ENCODE data around the gene PAX2. TPM values are rescaled to one million over a fixed set of nuclear protein-coding genes. Genes with fewer than 3 reads are reported as not detected.
"Not testable (repeated sequence)": the region's sequence is repeated elsewhere in the genome, so short reads cannot be mapped to it uniquely, and the experiment has no call there.

PAX2 gene
- total RNA-seq (not detected), polyA plus RNA-seq (not detected)
- long read RNA-seq, donor 1 = 0 reads
- long read RNA-seq, donor 2 = 0 reads

DNA sequence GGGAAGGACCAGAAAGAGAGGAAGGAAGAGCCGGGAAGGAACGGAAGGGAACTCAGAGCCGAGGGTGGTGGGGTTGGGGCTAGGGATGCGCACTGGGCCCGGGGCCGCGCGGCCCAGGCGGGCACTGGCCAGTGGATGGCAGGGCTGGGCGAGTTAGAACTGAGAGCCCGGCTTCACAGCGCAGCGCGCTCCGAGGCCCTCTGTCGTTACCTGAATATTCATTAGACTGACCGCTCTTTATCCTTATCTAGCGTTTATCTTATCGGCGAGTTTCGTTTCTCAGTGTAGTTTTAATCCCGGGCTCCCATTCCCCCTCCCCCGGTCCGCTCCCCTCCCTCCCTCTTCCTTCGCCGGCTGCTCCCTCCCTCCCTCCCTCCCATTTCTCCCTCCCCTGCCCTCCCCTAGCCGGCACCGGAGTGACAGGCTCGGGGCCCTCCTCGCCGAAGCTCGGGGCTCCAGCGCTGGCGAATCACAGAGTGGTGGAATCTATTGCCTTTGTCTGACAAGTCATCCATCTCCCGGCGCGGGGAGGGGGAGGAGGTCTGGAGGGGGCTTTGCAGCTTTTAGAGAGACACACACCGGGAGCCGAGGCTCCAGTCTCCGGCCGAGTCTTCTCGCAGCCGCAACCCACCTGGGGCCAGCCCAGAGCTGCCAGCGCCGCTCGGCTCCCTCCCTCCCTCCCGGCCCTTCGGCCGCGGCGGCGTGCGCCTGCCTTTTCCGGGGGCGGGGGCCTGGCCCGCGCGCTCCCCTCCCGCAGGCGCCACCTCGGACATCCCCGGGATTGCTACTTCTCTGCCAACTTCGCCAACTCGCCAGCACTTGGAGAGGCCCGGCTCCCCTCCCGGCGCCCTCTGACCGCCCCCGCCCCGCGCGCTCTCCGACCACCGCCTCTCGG, at the start of gene PAX2:
TSS of gene PAX2 (plus strand) at position 596 of the 895 bp plus-strand sequence. CDS start 679 bp downstream, outside the sequence.
- 1% methylated on average over 62 to 75 of the region's 75 CpGs for WGBS, 2 donors
- DNase-seq (no peak), ATAC-seq (ENCODE audit: low FRiP score) (no peak)
- intact Hi-C loops (cut with DNase I) = no loop called here
- H3K4me3 ChIP-seq (ENCODE audit: low read length in 2 of 2) = peak within 1 kb of the TSS in 1 of 2 donors; percentile 41
- H3K36me3 ChIP-seq (ENCODE audit: control insufficient read depth in 1 of 2, insufficient read depth in 2 of 2, low read length in 1 of 2) = no peaks in the 10 kb centered on the region
- H3K27ac ChIP-seq (ENCODE audit: low read depth in 1 of 2, low read length in 2 of 2) = no peak within 1 kb of the TSS
- H3K4me1 ChIP-seq (ENCODE audit: control insufficient read depth in 1 of 2, insufficient read depth in 2 of 2, low read length in 2 of 2) = no peaks in the 10 kb centered on the region
- H3K27me3 ChIP-seq (ENCODE audit: control insufficient read depth in 1 of 2, insufficient read depth in 2 of 2, low read length in 1 of 2) = peaks cover 0 to 2% of the 10 kb centered on the region in 2 donors
- H3K9me3 ChIP-seq (ENCODE audit: control insufficient read depth, low read length) = no peaks in the 10 kb centered on the region

DNA sequence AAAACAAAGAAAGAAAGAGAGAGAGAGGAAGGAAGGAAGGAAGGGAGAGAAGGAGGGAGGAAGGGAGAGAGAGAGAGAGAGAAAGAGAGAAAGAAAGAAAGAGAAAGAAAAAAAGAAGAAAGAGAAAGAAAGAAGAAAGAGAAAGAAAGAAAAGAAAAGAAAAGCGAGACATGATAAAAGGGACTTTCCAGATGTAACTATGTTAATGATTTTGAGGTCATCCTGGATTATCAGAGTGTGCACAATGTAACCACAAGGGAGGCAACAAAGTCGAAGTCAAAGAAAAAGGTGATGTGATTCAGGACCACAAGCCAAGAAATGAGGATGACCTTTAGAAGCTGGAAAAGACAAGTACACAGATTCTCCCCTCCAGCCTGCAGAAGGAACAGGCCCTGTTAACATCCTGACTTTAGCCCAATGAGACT, 48.9 kb upstream of the PAX2 start:
- Histone ChIP-seq H3K4me1 (ENCODE audit: control insufficient read depth in 1 of 2, insufficient read depth in 2 of 2, low read length in 2 of 2) (no peaks in the 10 kb centered on the region), H3K36me3 (ENCODE audit: control insufficient read depth in 1 of 2, insufficient read depth in 2 of 2, low read length in 1 of 2) (no peaks in the 10 kb centered on the region), H3K27me3 (ENCODE audit: control insufficient read depth in 1 of 2, insufficient read depth in 2 of 2, low read length in 1 of 2) (no peaks in the 10 kb centered on the region), H3K27ac (ENCODE audit: low read depth in 1 of 2, low read length in 2 of 2) (no peak overlapping the region), H3K9me3 (ENCODE audit: control insufficient read depth, low read length) (no peaks in the 10 kb centered on the region), H3K4me3 (ENCODE audit: low read length in 2 of 2) (no peak overlapping the region)
- intact Hi-C loops (cut with DNase I) = no loop called here
- 70 to 81% methylated on average over 2 of the region's 2 CpGs for WGBS, 2 donors
- ATAC-seq (ENCODE audit: low FRiP score) = no peak
- DNase-seq = no peak

DNA sequence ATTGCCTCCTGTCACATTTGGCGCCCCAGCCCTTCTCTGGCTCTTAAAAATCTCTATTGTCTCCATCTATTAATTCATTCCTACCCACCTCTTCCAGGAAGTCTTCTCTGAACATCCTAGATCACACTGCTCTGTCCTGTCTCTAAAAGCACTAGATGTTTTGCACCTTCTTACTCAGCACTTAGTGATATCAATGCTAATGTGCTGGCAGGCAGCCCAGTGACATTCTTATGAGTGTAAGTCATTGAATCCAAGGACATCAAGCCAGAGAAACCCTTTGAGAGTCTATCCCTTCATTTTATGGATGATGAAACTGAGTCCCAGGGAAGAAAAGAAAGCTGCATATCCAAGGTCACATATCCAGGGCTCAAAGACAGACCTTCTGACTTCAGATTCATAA, 48.3 kb upstream of the PAX2 start:
- WGBS, 2 donors = 70 to 72% methylated on average over 1 of the region's 1 CpG
- intact Hi-C loops (cut with DNase I) = no loop called here
- H3K9me3 ChIP-seq (ENCODE audit: control insufficient read depth, low read length) = no peaks in the 10 kb centered on the region
- ATAC-seq (ENCODE audit: low FRiP score) (no peak), DNase-seq (no peak)
- H3K27ac ChIP-seq (ENCODE audit: low read depth in 1 of 2, low read length in 2 of 2) = no peak overlapping the region
- H3K4me1 ChIP-seq (ENCODE audit: control insufficient read depth in 1 of 2, insufficient read depth in 2 of 2, low read length in 2 of 2) = no peaks in the 10 kb centered on the region
- H3K4me3 ChIP-seq (ENCODE audit: low read length in 2 of 2) = no peak overlapping the region
- no peaks in the 10 kb centered on the region for H3K27me3 ChIP-seq (ENCODE audit: control insufficient read depth in 1 of 2, insufficient read depth in 2 of 2, low read length in 1 of 2)
- no peaks in the 10 kb centered on the region for H3K36me3 ChIP-seq (ENCODE audit: control insufficient read depth in 1 of 2, insufficient read depth in 2 of 2, low read length in 1 of 2)

DNA sequence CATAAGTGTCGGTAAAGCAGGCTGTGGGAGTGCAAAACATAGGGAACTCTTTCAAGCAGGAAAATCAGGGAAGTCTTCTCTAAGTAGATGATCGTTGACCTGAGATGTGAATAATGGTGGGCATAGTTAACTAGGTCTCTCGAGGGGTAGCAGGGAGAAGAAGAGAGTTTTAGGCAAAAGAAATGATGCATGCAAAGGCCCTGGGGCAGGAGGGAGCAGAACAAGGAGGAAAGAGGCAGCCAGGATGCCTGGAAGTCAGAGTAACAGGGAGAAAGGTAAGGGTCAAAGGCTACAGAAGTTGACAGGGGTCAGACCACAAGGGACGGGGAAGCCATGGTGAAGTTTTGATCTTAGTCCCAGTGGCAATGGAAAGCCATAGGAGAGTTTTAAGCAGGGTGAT, 47.8 kb upstream of the PAX2 start:
- no peak for DNase-seq
- WGBS, 2 donors = 66 to 71% methylated on average over 4 of the region's 4 CpGs
- no peaks in the 10 kb centered on the region for H3K4me1 ChIP-seq (ENCODE audit: control insufficient read depth in 1 of 2, insufficient read depth in 2 of 2, low read length in 2 of 2)
- H3K27ac ChIP-seq (ENCODE audit: low read depth in 1 of 2, low read length in 2 of 2) = no peak overlapping the region
- no peaks in the 10 kb centered on the region for H3K36me3 ChIP-seq (ENCODE audit: control insufficient read depth in 1 of 2, insufficient read depth in 2 of 2, low read length in 1 of 2)
- no peaks in the 10 kb centered on the region for H3K27me3 ChIP-seq (ENCODE audit: control insufficient read depth in 1 of 2, insufficient read depth in 2 of 2, low read length in 1 of 2)
- no peak for ATAC-seq (ENCODE audit: low FRiP score)
- intact Hi-C loops (cut with DNase I) = no loop called here
- H3K9me3 ChIP-seq (ENCODE audit: control insufficient read depth, low read length) = no peaks in the 10 kb centered on the region
- H3K4me3 ChIP-seq (ENCODE audit: low read length in 2 of 2) = no peak overlapping the region

DNA sequence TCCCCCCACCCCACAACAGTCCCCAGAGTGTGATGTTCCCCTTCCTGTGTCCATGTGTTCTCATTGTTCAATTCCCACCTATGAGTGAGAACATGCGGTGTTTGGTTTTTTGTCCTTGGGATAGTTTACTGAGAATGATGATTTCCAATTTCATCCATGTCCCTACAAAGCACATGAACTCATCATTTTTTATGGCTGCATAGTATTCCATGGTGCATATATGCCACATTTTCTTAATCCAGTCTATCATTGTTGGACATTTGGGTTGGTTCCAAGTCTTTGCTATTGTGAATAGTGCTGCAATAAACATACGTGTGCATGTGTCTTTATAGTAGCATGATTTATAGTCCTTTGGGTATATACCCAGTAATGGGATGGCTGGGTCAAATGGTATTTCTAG, 43.7 kb upstream of the PAX2 start:
- DNase-seq; H3K27me3 ChIP-seq (ENCODE audit: control insufficient read depth in 1 of 2, insufficient read depth in 2 of 2, low read length in 1 of 2); ATAC-seq (ENCODE audit: low FRiP score); H3K27ac ChIP-seq (ENCODE audit: low read depth in 1 of 2, low read length in 2 of 2); H3K4me3 ChIP-seq (ENCODE audit: low read length in 2 of 2); H3K36me3 ChIP-seq (ENCODE audit: control insufficient read depth in 1 of 2, insufficient read depth in 2 of 2, low read length in 1 of 2); intact Hi-C loops (cut with DNase I); H3K4me1 ChIP-seq (ENCODE audit: control insufficient read depth in 1 of 2, insufficient read depth in 2 of 2, low read length in 2 of 2); H3K9me3 ChIP-seq (ENCODE audit: control insufficient read depth, low read length): not testable (repeated sequence)
- 88 to 100% methylated on average over 1 of the region's 2 CpGs for WGBS, 2 donors

DNA sequence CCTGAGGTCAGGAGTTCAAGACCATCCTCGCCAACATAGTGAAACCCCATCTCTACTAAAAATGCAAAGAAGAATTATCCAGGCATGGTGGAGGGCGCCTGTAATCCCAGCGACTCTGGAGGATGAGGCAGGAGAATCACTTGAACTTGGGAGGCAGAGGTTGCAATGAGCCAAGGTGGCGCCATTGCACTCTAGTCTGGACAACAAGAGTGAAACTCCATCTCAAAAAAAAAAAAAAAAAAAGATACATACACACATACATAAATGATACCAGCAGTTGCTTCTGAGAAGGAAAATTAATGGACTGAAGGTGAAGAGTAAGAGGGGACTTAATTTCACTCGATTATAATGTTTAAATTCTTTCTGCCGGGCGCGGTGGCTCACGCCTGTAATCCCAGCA, 40.2 kb upstream of the PAX2 start:
- no peaks in the 10 kb centered on the region for H3K36me3 ChIP-seq (ENCODE audit: control insufficient read depth in 1 of 2, insufficient read depth in 2 of 2, low read length in 1 of 2)
- ATAC-seq (ENCODE audit: low FRiP score) (no peak), DNase-seq (no peak)
- no peak overlapping the region for H3K4me3 ChIP-seq (ENCODE audit: low read length in 2 of 2)
- 84 to 85% methylated on average over 9 of the region's 9 CpGs for WGBS, 2 donors
- no peaks in the 10 kb centered on the region for H3K4me1 ChIP-seq (ENCODE audit: control insufficient read depth in 1 of 2, insufficient read depth in 2 of 2, low read length in 2 of 2)
- H3K9me3 ChIP-seq (ENCODE audit: control insufficient read depth, low read length) = no peaks in the 10 kb centered on the region
- no peak overlapping the region for H3K27ac ChIP-seq (ENCODE audit: low read depth in 1 of 2, low read length in 2 of 2)
- H3K27me3 ChIP-seq (ENCODE audit: control insufficient read depth in 1 of 2, insufficient read depth in 2 of 2, low read length in 1 of 2) = no peaks in the 10 kb centered on the region
- intact Hi-C loops (cut with DNase I) = no loop called here

DNA sequence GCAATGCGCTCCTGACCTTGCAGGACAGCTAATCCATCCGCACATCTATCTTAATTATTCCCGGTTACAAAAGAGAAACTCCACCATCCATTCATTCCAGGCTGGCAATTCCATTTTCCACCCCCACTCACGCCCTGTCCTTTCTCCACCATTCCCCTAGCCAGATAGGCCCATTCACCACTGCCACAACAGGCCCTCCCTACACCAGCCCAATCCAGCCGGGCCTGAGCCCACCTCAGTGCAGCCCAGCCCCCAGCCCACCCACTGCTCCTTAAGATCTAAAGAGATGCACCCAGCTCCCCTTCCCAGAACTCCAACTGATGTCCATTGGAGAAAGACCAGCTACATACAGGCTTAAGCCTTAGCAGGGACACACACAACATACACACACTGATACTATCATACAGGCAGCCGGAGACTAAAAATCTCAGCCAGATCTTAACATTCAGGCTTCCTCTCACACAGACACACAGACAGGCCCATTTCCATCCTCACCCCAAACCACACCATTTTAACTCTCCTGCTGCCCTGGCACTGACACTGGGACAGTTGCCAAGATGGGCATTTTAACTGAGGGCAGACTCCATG, 38.0 kb upstream of the PAX2 start:
- Histone ChIP-seq H3K4me3 (ENCODE audit: low read length in 2 of 2) (no peak overlapping the region), H3K9me3 (ENCODE audit: control insufficient read depth, low read length) (no peaks in the 10 kb centered on the region), H3K4me1 (ENCODE audit: control insufficient read depth in 1 of 2, insufficient read depth in 2 of 2, low read length in 2 of 2) (no peaks in the 10 kb centered on the region), H3K27ac (ENCODE audit: low read depth in 1 of 2, low read length in 2 of 2) (no peak overlapping the region), H3K27me3 (ENCODE audit: control insufficient read depth in 1 of 2, insufficient read depth in 2 of 2, low read length in 1 of 2) (no peaks in the 10 kb centered on the region), H3K36me3 (ENCODE audit: control insufficient read depth in 1 of 2, insufficient read depth in 2 of 2, low read length in 1 of 2) (no peaks in the 10 kb centered on the region)
- intact Hi-C loops (cut with DNase I) = no loop called here
- WGBS, 2 donors = 65 to 71% methylated on average over 6 of the region's 6 CpGs
- ATAC-seq (ENCODE audit: low FRiP score) = no peak
- no peak for DNase-seq

DNA sequence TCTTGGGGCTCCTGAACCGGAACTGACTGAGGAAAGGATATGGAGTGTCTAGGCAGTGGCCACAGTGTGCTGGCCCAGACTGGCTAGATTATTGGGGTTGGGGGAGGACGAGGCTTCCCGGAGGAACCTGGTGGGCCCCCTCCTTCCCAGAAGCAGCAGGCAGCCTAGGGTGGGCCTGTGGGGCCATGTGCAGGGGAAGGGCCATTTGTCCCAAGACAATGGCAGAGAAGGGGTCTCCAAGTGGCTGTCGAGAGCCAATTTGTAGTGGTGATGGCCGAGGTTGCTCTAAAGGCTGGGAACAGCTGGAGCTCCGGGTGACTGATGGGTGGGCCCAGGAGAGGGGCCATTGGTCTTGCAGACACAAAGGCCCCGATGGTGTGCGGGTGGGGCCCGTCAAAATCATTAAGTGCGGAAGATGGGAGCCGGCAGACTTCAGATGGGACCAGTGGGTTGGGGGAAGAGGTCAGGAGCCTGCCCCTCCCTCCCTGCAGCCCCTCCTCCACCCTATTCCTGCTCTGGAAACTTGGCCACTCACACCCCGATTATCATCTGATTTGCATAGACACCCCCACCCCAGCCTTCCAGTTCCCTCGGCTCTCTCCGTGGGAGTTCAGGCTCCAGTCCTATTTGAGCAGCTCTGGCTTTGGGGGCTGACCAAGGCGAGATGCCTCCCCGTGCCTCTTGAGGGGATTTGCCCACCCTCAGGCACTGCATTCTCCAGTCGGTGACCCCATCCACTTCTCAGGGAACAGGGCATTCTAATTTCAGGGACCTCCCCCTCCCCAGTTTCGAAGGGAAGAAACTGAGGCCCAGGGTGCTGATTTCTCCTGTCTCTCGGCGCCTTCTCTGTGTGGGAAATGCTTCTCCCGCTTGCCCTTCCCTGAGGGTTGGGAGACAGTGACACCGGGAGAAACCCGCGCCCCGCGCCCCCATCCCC, 36.0 kb upstream of the PAX2 start:
- no peaks in the 10 kb centered on the region for H3K27me3 ChIP-seq (ENCODE audit: control insufficient read depth in 1 of 2, insufficient read depth in 2 of 2, low read length in 1 of 2)
- no peaks in the 10 kb centered on the region for H3K4me1 ChIP-seq (ENCODE audit: control insufficient read depth in 1 of 2, insufficient read depth in 2 of 2, low read length in 2 of 2)
- 8 to 9% methylated on average over 25 to 26 of the region's 26 CpGs for WGBS, 2 donors
- no peaks in the 10 kb centered on the region for H3K9me3 ChIP-seq (ENCODE audit: control insufficient read depth, low read length)
- H3K27ac ChIP-seq (ENCODE audit: low read depth in 1 of 2, low read length in 2 of 2) = no peak overlapping the region
- intact Hi-C loops (cut with DNase I) = no loop called here
- DNase-seq = no peak
- no peaks in the 10 kb centered on the region for H3K36me3 ChIP-seq (ENCODE audit: control insufficient read depth in 1 of 2, insufficient read depth in 2 of 2, low read length in 1 of 2)
- no peak overlapping the region for H3K4me3 ChIP-seq (ENCODE audit: low read length in 2 of 2)
- no peak for ATAC-seq (ENCODE audit: low FRiP score)
